Measurements from ENCODE around the gene GRP. TPM values are rescaled to one million over a fixed set of nuclear protein-coding genes. Genes with fewer than 3 reads are reported as not detected.
A peak's percentile ranks its signal among the peaks of the same experiment; 100 is the strongest.

GRP gene
- total and polyA plus RNA-seq, 4 donors = 3.4 to 40.8 (median 6.8) TPM

DNA sequence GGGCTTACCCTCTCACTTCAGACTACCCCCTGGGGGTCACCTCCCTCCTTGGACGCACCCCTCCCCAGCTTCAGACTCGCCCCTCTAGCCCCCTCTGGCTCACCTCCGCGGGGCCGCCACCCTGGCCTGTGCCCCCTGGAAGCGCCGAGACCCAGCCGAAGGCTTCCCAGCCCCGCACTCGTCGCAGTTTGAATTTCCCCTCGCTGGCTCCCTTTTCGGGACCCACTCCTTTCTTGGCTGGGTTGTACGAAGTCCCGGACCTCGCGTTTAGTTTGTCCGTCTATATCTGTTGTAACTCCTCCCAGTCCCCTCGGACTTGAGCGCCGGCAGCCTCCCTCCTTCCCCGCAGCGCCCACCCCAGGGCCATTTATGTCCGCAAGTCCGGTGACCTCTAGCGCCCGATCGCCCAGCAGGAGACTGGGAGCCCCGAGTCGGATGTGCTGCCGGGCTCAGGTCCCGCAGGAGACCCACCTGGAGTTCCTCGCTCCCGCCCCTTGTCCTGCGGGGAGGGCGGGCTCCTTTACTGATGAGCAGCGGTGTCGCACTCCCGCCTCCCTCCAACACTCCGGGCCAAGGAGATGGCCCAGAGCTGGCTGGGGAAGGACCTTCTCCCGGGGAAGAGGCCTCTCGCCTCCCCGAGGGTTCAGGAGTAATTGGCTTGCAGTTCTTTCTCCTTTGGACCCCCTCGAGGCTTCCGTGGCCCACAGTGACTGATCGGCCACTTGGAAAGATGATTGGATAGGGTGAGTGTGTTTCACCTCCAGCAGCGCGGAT, 54.0 kb downstream of the GRP start:
- Histone ChIP-seq H3K4me1 (ENCODE audit: control insufficient read depth in 5 of 5, insufficient read depth in 5 of 5, low read length in 5 of 5) (peaks cover 0 to 17% (median 4%) of the 10 kb centered on the region in 5 donors), H3K27ac (ENCODE audit: low read depth in 1 of 2, low read length in 1 of 2) (no peak overlapping the region), H3K4me3 (no peak overlapping the region), H3K36me3 (ENCODE audit: control insufficient read depth in 4 of 4, insufficient read depth in 4 of 4, low read length in 4 of 4) (no peaks in the 10 kb centered on the region), H3K9ac (ENCODE audit: insufficient read depth in 1 of 2, low read length in 2 of 2) (no peak overlapping the region), H3K27me3 (ENCODE audit: control insufficient read depth in 3 of 3, insufficient read depth in 3 of 3, low read length in 2 of 3) (peaks cover 21 to 92% (median 88%) of the 10 kb centered on the region in 3 donors), H3K9me3 (ENCODE audit: control insufficient read depth in 4 of 4, insufficient read depth in 3 of 4, low read length in 3 of 4) (peaks cover 0 to 11% (median 0%) of the 10 kb centered on the region in 4 donors)
- ATAC-seq (ENCODE audit: insufficient read depth, low FRiP score) (peak; percentile 3), DNase-seq (no peak)
- TF ChIP-seq, protein P1, sequence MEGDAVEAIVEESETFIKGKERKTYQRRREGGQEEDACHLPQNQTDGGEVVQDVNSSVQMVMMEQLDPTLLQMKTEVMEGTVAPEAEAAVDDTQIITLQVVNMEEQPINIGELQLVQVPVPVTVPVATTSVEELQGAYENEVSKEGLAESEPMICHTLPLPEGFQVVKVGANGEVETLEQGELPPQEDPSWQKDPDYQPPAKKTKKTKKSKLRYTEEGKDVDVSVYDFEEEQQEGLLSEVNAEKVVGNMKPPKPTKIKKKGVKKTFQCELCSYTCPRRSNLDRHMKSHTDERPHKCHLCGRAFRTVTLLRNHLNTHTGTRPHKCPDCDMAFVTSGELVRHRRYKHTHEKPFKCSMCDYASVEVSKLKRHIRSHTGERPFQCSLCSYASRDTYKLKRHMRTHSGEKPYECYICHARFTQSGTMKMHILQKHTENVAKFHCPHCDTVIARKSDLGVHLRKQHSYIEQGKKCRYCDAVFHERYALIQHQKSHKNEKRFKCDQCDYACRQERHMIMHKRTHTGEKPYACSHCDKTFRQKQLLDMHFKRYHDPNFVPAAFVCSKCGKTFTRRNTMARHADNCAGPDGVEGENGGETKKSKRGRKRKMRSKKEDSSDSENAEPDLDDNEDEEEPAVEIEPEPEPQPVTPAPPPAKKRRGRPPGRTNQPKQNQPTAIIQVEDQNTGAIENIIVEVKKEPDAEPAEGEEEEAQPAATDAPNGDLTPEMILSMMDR (IDR thresholded peaks at IDR 0.05; ENCODE audit: control extremely low read depth, extremely low read depth) = no peak
- WGBS, 2 donors = 4 to 5% methylated on average over 48 of the region's 48 CpGs

DNA sequence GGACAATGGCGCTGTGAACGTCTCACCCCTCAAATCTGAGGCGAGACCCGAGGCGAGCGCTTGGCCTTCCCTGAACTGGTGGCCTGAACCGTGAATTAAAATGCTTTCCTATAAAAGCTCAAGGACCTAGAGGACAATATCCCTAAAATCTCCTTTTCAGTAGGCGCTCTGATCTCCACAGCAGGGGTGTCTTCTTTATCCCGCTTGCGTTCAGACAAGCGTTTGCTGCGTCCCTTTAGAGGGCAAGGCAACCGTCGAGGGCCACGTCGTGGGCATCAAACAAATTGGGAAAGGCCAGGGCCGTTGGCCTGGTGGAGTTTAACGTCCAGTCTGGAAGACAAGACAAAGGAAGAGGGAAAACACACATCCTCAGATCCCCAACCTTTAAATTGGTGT, 54.6 kb downstream of the GRP start:
- Histone ChIP-seq H3K9me3 (ENCODE audit: control insufficient read depth in 4 of 4, insufficient read depth in 3 of 4, low read length in 3 of 4) (peaks cover 0 to 11% (median 0%) of the 10 kb centered on the region in 4 donors), H3K4me3 (no peak overlapping the region), H3K9ac (ENCODE audit: insufficient read depth in 1 of 2, low read length in 2 of 2) (no peak overlapping the region), H3K27ac (ENCODE audit: low read depth in 1 of 2, low read length in 1 of 2) (no peak overlapping the region), H3K4me1 (ENCODE audit: control insufficient read depth in 5 of 5, insufficient read depth in 5 of 5, low read length in 5 of 5) (peaks cover 0 to 16% (median 4%) of the 10 kb centered on the region in 5 donors), H3K36me3 (ENCODE audit: control insufficient read depth in 4 of 4, insufficient read depth in 4 of 4, low read length in 4 of 4) (no peaks in the 10 kb centered on the region), H3K27me3 (ENCODE audit: control insufficient read depth in 3 of 3, insufficient read depth in 3 of 3, low read length in 2 of 3) (peaks cover 21 to 91% (median 90%) of the 10 kb centered on the region in 3 donors)
- no peak for ATAC-seq (ENCODE audit: insufficient read depth, low FRiP score)
- no peak for DNase-seq
- 11 to 18% methylated on average over 18 of the region's 18 CpGs for WGBS, 2 donors
- TF ChIP-seq, protein P1 (IDR thresholded peaks at IDR 0.05; ENCODE audit: control extremely low read depth, extremely low read depth) = no peak

DNA sequence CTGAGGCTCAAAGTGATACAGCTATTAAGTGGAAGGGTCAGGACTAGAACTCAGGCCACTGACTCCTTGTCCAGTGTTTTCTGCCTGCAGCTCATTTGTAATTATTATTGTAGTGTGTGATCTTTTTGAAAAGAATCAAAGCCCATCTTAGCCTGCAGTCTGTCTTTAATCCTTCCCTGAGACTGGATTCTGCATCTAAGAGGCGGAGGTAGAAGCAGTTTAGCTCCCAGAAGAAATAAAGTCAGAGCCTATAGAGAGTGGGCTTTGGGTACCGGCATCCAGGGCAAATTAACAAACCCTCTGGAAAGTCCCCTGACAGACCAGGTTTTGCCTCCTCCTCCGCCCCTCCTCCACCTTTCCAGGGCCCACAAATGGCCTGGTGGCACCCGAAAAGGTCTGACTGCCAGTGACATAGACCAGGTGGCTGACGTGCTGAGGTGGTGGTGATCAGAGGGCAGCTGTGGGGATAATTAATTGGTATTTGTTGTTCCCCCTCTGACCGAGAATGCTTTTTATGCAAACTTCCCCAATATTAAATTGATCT, 55.5 kb downstream of the GRP start:
- H3K4me1 ChIP-seq (ENCODE audit: control insufficient read depth in 5 of 5, insufficient read depth in 5 of 5, low read length in 5 of 5) = peaks cover 0 to 16% (median 4%) of the 10 kb centered on the region in 5 donors
- H3K27me3 ChIP-seq (ENCODE audit: control insufficient read depth in 3 of 3, insufficient read depth in 3 of 3, low read length in 2 of 3) = peaks cover 21 to 86% (median 86%) of the 10 kb centered on the region in 3 donors
- H3K27ac ChIP-seq (ENCODE audit: low read depth in 1 of 2, low read length in 1 of 2) = no peak overlapping the region
- H3K9ac ChIP-seq (ENCODE audit: insufficient read depth in 1 of 2, low read length in 2 of 2) = no peak overlapping the region
- ATAC-seq (ENCODE audit: insufficient read depth, low FRiP score) (no peak), DNase-seq (no peak)
- 30 to 33% methylated on average over 6 of the region's 6 CpGs for WGBS, 2 donors
- peaks cover 0 to 11% (median 0%) of the 10 kb centered on the region in 4 donors for H3K9me3 ChIP-seq (ENCODE audit: control insufficient read depth in 4 of 4, insufficient read depth in 3 of 4, low read length in 3 of 4)
- no peak overlapping the region for H3K4me3 ChIP-seq
- TF ChIP-seq, protein P1 (IDR thresholded peaks at IDR 0.05; ENCODE audit: control extremely low read depth, extremely low read depth) = no peak
- H3K36me3 ChIP-seq (ENCODE audit: control insufficient read depth in 4 of 4, insufficient read depth in 4 of 4, low read length in 4 of 4) = no peaks in the 10 kb centered on the region
